ENCODE results near the gene CUEDC2. TPM values are rescaled to one million over a fixed set of nuclear protein-coding genes. Genes with fewer than 3 reads are reported as not detected.

Gene CUEDC2
- total RNA-seq, 4 donors from 2014 or later = 5.2 to 35.2 (median 33.5) TPM

DNA sequence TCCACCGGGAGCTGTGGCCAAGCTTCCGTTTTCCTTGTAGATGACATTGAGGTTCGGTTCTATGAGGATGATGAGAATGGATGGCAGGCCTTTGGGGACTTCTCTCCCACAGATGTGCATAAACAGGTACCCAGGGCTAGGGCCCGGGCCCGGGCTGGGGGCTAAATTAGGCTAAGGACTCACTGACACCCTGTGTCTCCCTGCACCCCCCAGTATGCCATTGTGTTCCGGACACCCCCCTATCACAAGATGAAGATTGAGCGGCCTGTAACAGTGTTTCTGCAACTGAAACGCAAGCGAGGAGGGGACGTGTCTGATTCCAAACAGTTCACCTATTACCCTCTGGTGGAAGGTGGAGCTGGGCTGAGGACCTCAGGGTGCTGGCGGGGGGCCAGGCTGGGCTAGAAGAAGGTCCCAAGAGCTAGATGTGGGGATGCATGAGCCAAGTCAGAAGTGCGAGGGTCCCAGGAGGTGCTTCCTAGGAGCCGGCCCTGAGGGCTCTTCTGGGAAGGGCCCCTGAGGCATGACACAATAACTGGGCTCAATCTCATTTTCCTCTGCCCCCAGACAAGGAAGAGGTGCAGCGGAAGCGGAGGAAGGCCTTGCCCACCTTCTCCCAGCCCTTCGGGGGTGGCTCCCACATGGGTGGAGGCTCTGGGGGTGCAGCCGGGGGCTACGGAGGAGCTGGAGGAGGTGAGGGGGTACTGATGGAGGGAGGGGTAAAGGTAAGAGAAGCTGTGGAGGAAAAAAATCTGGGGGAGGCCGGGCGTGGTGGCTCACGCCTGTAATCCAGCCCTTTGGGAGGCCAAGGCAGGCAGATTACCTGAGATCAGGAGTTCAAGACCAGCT is 34.0 kb downstream of the CUEDC2 start:
- Histone ChIP-seq H3K4me1 (peaks cover 24 to 46% (median 34%) of the 10 kb centered on the region in 4 donors), H3K36me3 (no peaks in the 10 kb centered on the region), H3K9me3 (no peaks in the 10 kb centered on the region), H3K27me3 (no peaks in the 10 kb centered on the region), H3K4me3 (peak overlapping the region in 1 of 4 donors; percentile 64), H3K27ac (peak overlapping the region; percentile 89 to 99 (median 96))
- in situ Hi-C loops (cut with MboI; ENCODE audit: low pct_ligation_motif_present in 1 of 4, low pct_unique_long_range_greater_than_20kb in 1 of 4, low sequenced_read_pairs in 3 of 4) (loop anchor here in 1 of 4 donors (25.0 kb wide), 1 partner anchor 189 kb away; no protein-coding TSS in a partner anchor), intact Hi-C loops (cut with DNase I; ENCODE audit: low total_unique reads) (loop anchor here (10.0 kb wide), 1 partner anchor 186 kb away; no protein-coding TSS in a partner anchor)
- DNase-seq = no peak
- WGBS, 2 donors (ENCODE audit: low coverage in 1 of 2) = 57 to 81% methylated on average over 3 to 20 of the region's 21 CpGs
- TF ChIP-seq, protein P1, sequence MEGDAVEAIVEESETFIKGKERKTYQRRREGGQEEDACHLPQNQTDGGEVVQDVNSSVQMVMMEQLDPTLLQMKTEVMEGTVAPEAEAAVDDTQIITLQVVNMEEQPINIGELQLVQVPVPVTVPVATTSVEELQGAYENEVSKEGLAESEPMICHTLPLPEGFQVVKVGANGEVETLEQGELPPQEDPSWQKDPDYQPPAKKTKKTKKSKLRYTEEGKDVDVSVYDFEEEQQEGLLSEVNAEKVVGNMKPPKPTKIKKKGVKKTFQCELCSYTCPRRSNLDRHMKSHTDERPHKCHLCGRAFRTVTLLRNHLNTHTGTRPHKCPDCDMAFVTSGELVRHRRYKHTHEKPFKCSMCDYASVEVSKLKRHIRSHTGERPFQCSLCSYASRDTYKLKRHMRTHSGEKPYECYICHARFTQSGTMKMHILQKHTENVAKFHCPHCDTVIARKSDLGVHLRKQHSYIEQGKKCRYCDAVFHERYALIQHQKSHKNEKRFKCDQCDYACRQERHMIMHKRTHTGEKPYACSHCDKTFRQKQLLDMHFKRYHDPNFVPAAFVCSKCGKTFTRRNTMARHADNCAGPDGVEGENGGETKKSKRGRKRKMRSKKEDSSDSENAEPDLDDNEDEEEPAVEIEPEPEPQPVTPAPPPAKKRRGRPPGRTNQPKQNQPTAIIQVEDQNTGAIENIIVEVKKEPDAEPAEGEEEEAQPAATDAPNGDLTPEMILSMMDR (IDR thresholded peaks at IDR 0.05) = no peak
- TF ChIP-seq POLR2A (IDR thresholded peaks at IDR 0.05) (no peak), POLR2AphosphoS5 (IDR thresholded peaks at IDR 0.05) (no peak), EP300 (IDR thresholded peaks at IDR 0.05; ENCODE audit: low read depth) (no peak)

DNA sequence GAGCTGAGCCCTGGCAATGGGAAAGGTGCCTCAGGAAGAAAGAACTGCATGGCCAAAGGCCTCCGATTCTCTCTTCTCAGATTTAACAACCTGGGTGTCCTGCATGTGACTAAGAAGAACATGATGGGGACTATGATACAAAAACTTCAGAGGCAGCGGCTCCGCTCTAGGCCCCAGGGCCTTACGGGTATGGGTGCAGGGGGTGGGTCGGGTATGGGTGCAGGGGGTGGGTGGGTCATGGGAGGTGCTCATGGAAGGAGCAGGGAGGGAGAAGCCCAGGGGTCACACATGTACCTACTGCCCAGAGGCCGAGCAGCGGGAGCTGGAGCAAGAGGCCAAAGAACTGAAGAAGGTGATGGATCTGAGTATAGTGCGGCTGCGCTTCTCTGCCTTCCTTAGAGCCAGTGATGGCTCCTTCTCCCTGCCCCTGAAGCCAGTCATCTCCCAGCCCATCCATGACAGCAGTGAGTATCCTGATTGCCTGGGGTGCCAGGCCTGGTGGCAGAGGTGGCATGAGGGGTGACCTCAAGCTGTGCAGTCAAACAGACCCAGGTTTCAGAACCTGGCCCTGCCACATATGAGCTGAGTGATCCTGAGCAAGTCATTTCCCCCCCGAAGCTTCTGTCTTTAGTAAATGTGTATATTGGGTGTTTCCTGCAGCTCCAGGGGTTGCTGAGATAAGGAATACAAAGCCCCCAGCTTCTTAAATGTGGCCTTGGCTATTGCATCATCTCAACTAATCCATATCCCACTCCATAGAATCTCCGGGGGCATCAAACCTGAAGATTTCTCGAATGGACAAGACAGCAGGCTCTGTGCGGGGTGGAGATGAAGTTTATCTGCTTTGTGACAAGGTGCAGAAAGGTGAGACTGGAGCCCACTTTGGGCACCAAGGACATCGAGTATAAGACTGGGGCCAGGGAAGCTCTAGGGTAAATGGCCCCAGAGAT is 34.9 kb downstream of the CUEDC2 start:
- Histone ChIP-seq H3K27me3 (no peaks in the 10 kb centered on the region), H3K36me3 (no peaks in the 10 kb centered on the region), H3K4me3 (no peak overlapping the region), H3K9me3 (no peaks in the 10 kb centered on the region), H3K27ac (peak overlapping the region; percentile 94 to 99 (median 98)), H3K4me1 (peaks cover 19 to 49% (median 35%) of the 10 kb centered on the region in 4 donors)
- intact Hi-C loops (cut with DNase I; ENCODE audit: low total_unique reads) (loop anchor here (10.0 kb wide), 1 partner anchor 187 kb away; no protein-coding TSS in a partner anchor), in situ Hi-C loops (cut with MboI; ENCODE audit: low pct_ligation_motif_present in 1 of 4, low pct_unique_long_range_greater_than_20kb in 1 of 4, low sequenced_read_pairs in 3 of 4) (loop anchor here in 1 of 4 donors (25.0 kb wide), 1 partner anchor 190 kb away; no protein-coding TSS in a partner anchor)
- TF ChIP-seq POLR2A (IDR thresholded peaks at IDR 0.05) (no peak), POLR2AphosphoS5 (IDR thresholded peaks at IDR 0.05) (no peak), EP300 (IDR thresholded peaks at IDR 0.05; ENCODE audit: low read depth) (no peak)
- TF ChIP-seq, protein P1 (IDR thresholded peaks at IDR 0.05) = no peak
- no peak for DNase-seq
- 87 to 90% methylated on average over 2 to 14 of the region's 14 CpGs for WGBS, 2 donors (ENCODE audit: low coverage in 1 of 2)

DNA sequence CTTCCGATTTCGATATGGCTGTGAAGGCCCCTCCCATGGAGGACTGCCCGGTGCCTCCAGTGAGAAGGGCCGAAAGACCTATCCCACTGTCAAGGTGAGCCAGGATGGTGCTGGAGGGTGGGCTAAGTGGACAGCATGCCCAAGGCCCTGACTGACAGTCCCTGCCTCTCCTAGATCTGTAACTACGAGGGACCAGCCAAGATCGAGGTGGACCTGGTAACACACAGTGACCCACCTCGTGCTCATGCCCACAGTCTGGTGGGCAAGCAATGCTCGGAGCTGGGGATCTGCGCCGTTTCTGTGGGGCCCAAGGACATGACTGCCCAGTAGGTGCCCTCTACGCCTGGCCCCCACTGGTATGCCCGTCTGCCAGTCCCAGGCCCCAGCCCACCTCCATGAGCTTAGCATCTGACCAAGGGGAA is 35.6 kb downstream of the CUEDC2 start:
- TF ChIP-seq, protein P1 (IDR thresholded peaks at IDR 0.05) = no peak
- H3K4me3 ChIP-seq = peak overlapping the region in 2 of 4 donors; percentile 61 to 85
- peaks cover 19 to 49% (median 35%) of the 10 kb centered on the region in 4 donors for H3K4me1 ChIP-seq
- no peak for DNase-seq
- H3K27ac ChIP-seq = peak overlapping the region; percentile 94 to 99 (median 98)
- WGBS, 2 donors (ENCODE audit: low coverage in 1 of 2) = 71% methylated on average over 12 of the region's 12 CpGs; no CpG with 5 or more reads in 1 of the 2 donors
- in situ Hi-C loops (cut with MboI; ENCODE audit: low pct_ligation_motif_present in 1 of 4, low pct_unique_long_range_greater_than_20kb in 1 of 4, low sequenced_read_pairs in 3 of 4) = loop anchor here in 1 of 4 donors (25.0 kb wide), 1 partner anchor 191 kb away; no protein-coding TSS in a partner anchor
- no peaks in the 10 kb centered on the region for H3K36me3 ChIP-seq
- no peaks in the 10 kb centered on the region for H3K9me3 ChIP-seq
- intact Hi-C loops (cut with DNase I; ENCODE audit: low total_unique reads) = loop anchor here (10.0 kb wide), 1 partner anchor 188 kb away; no protein-coding TSS in a partner anchor
- H3K27me3 ChIP-seq = no peaks in the 10 kb centered on the region

Data from transverse colon (tissue), 4 donors.